Trophoblast cell (in vitro differentiated cells and primary cell): Measurements from ENCODE around the gene SLC25A27.

Experiments
- DNase-seq, 2 donors: peaks; one replicate each; pipeline ENCODE4 v3.0.0-alpha.2; 2016
- H2AFZ ChIP-seq: 2 replicates; pipeline ENCODE4 v1.6.1; 2013; ENCODE audit warnings: low read length, moderate library complexity, mild to moderate bottlenecking; ENCODE audit not compliant: insufficient read depth, poor library complexity
- H2AK5ac ChIP-seq: 2 replicates; pipeline ENCODE4 v1.6.1; 2013; ENCODE audit warnings: mild to moderate bottlenecking, low read length
- H2BK120ac ChIP-seq: 2 replicates; pipeline ENCODE4 v1.6.1; 2013; ENCODE audit warnings: low read length, mild to moderate bottlenecking, moderate library complexity; ENCODE audit not compliant: insufficient read depth, poor library complexity
- H2BK12ac ChIP-seq: 2 replicates; pipeline ENCODE4 v1.6.1; 2013; ENCODE audit warnings: mild to moderate bottlenecking, low read length, moderate library complexity
- H2BK5ac ChIP-seq: 2 replicates; pipeline ENCODE4 v1.6.1; 2013; ENCODE audit warnings: low read length, low read depth, moderate library complexity, mild to moderate bottlenecking; ENCODE audit not compliant: poor library complexity
- H3K14ac ChIP-seq: 2 replicates; pipeline ENCODE4 v1.6.1; 2013; ENCODE audit warnings: mild to moderate bottlenecking, low read length
- H3K18ac ChIP-seq: 2 replicates; pipeline ENCODE4 v1.6.1; 2013; ENCODE audit warnings: mild to moderate bottlenecking, low read length
- H3K23ac ChIP-seq: 2 replicates; pipeline ENCODE4 v1.6.1; 2013; ENCODE audit warnings: low read length
- H3K27ac ChIP-seq: 2 replicates; pipeline ENCODE4 v1.5.1; 2013; ENCODE audit warnings: low read depth, mild to moderate bottlenecking, inconsistent platforms, low read length, moderate library complexity
- H3K27me3 ChIP-seq: 2 replicates; pipeline ENCODE4 v1.6.1; 2013; ENCODE audit warnings: inconsistent platforms, mild to moderate bottlenecking, low read length, moderate library complexity; ENCODE audit not compliant: insufficient read depth
- H3K36me3 ChIP-seq, 2 experiments: 1 replicate in 1 of 2; 2 replicates in 1 of 2; pipeline ENCODE4 v1.6.1; 2013; ENCODE audit warnings: low read length in 2 of 2, mild to moderate bottlenecking in 2 of 2, moderate library complexity in 1 of 2; ENCODE audit not compliant: insufficient read depth in 2 of 2, control insufficient read depth in 1 of 2
- H3K4ac ChIP-seq: 2 replicates; pipeline ENCODE4 v1.6.1; 2013; ENCODE audit warnings: low read depth, mild to moderate bottlenecking, low read length, moderate library complexity
- H3K4me1 ChIP-seq, 2 experiments: 1 replicate in 1 of 2; 2 replicates in 1 of 2; pipeline ENCODE4 v1.6.1; 2013; ENCODE audit warnings: low read length in 2 of 2, mild to moderate bottlenecking in 2 of 2, moderate library complexity in 1 of 2; ENCODE audit not compliant: insufficient read depth in 2 of 2, control insufficient read depth in 1 of 2
- H3K4me2 ChIP-seq: 2 replicates; pipeline ENCODE4 v1.6.1; 2013; ENCODE audit warnings: inconsistent platforms, mild to moderate bottlenecking, low read length, moderate library complexity
- H3K4me3 ChIP-seq: 2 replicates; pipeline ENCODE4 v1.5.1; 2013; ENCODE audit warnings: mild to moderate bottlenecking, low read depth, low read length, inconsistent platforms
- H3K79me1 ChIP-seq: one replicate; pipeline ENCODE4 v1.6.1; 2013; ENCODE audit warnings: low read length
- H3K79me2 ChIP-seq: 2 replicates; pipeline ENCODE4 v1.6.1; 2013; ENCODE audit warnings: low read length, mild to moderate bottlenecking; ENCODE audit not compliant: control insufficient read depth, insufficient read depth, poor library complexity
- H3K9ac ChIP-seq: 2 replicates; pipeline ENCODE4 v1.6.1; 2013; ENCODE audit warnings: mild to moderate bottlenecking, low read length
- H3K9me3 ChIP-seq: 2 replicates; pipeline ENCODE4 v1.6.1; 2013; ENCODE audit warnings: low read depth, mild to moderate bottlenecking, control low read depth, inconsistent platforms, low read length; ENCODE audit not compliant: insufficient read depth
- H4K12ac ChIP-seq: 2 replicates; pipeline ENCODE4 v1.6.1; 2013; ENCODE audit warnings: low read depth, mild to moderate bottlenecking, low read length, moderate library complexity
- H4K8ac ChIP-seq: 2 replicates; pipeline ENCODE4 v1.6.1; 2013; ENCODE audit warnings: low read depth, mild to moderate bottlenecking, low read length, moderate library complexity
- H4K91ac ChIP-seq: one replicate; pipeline ENCODE4 v1.6.1; 2013; ENCODE audit warnings: low read depth, mild to moderate bottlenecking, low read length, moderate library complexity
- WGBS: extraction: QIAGEN DNeasy Blood & Tissue Kit; methylation state at CpG from one replicate; pipeline ENCODE4 v1.1.7; 2013; ENCODE audit warnings: missing lambda C conversion rate; ENCODE audit not compliant: insufficient read length, insufficient coverage; ENCODE audit errors: extremely low coverage; 5-methylcytosine and 5-hydroxymethylcytosine counted together

Gene SLC25A27

DNA sequence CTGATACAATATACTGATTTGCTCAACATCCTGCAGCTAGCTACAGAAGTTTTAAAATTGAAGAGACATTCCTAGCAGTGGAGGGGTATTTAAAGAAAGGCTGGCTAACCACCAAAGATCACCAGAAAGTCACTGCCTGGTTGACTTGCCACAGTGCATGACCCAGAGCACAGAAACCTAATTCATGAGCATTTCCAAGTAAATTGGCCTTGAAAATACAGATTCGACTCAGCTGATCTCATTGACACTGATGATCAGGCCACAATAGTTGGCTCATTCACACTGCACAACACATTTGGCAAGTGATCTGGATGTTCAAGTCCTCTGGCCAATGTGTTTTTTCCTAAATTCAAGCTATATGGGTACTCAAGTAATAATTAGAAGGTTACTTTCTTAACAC, 21.6 kb downstream of the SLC25A27 start:
- WGBS: no CpG with 5 or more reads among the region's 1 CpG

DNA sequence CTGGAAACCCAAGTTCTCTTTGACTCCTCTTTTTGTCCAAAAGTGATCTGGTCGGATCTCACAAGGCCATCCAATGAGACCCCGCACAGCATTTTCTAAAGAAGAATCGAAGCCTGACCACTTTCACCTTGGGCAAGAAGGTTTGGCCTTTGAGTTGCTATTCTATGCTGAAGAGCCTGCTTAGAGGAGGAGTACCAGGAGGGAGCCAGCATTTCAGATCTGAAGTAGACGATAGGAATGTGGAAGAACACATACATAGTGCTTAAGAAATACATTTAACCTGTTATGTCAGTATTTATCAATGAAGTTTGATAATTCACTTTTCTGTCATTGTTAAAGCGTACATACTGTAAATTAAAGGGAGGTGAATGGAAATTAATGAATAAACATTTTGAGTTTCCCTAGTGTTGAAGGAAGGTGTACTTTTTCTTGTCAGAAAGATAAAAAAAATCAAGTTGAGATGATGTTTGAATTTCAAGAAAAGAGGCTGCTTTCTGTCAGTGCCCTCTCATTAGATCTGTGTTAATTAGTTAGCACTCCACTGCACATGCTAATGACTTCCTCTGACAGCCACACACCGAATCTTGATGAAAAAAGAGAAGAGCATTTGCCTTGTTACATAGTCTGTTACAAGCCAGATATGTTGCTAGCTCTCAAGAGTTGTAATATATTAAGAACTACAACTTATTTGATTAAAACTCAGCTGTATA, 24.0 kb downstream of the SLC25A27 start:
- H3K23ac ChIP-seq: no peak overlapping the region
- no peaks in the 10 kb centered on the region for H3K4me1 ChIP-seq
- H3K14ac ChIP-seq: no peak overlapping the region
- no peak overlapping the region for H2AK5ac ChIP-seq
- no peak overlapping the region for H3K18ac ChIP-seq
- no peaks in the 10 kb centered on the region for H3K36me3 ChIP-seq
- no peak overlapping the region for H3K27ac ChIP-seq
- H2BK5ac ChIP-seq: no peak overlapping the region
- no peak overlapping the region for H3K4me3 ChIP-seq
- H3K27me3 ChIP-seq: no peaks in the 10 kb centered on the region
- no peak overlapping the region for H2AFZ ChIP-seq
- no peak overlapping the region for H3K4me2 ChIP-seq
- no peaks in the 10 kb centered on the region for H3K79me1 ChIP-seq
- no CpG with 5 or more reads among the region's 6 CpGs for WGBS
- H2BK12ac ChIP-seq: no peak overlapping the region
- peak; percentile 46 to 72 for DNase-seq
- H3K79me2 ChIP-seq: no peaks in the 10 kb centered on the region
- no peak overlapping the region for H3K4ac ChIP-seq
- no peak overlapping the region for H2BK120ac ChIP-seq
- H4K8ac ChIP-seq: no peak overlapping the region
- no peak overlapping the region for H3K9ac ChIP-seq
- H4K12ac ChIP-seq: no peak overlapping the region
- no peak overlapping the region for H4K91ac ChIP-seq
- no peaks in the 10 kb centered on the region for H3K9me3 ChIP-seq

More for the DNA sequence above, 21.6 kb downstream of the SLC25A27 start:
- Histone ChIP-seq H3K14ac (no peak overlapping the region), H2BK12ac (no peak overlapping the region), H3K4me2 (no peak overlapping the region), H3K36me3 (no peaks in the 10 kb centered on the region), H2AK5ac (no peak overlapping the region), H3K4ac (no peak overlapping the region), H3K4me1 (no peaks in the 10 kb centered on the region), H3K23ac (no peak overlapping the region), H4K12ac (no peak overlapping the region), H3K27me3 (no peaks in the 10 kb centered on the region), H4K91ac (no peak overlapping the region), H3K27ac (no peak overlapping the region), H2BK120ac (no peak overlapping the region), H3K79me1 (no peaks in the 10 kb centered on the region), H2AFZ (no peak overlapping the region), H4K8ac (no peak overlapping the region), H2BK5ac (no peak overlapping the region), H3K79me2 (no peaks in the 10 kb centered on the region), H3K4me3 (no peak overlapping the region), H3K9ac (no peak overlapping the region), H3K18ac (no peak overlapping the region), H3K9me3 (no peaks in the 10 kb centered on the region)
- DNase-seq: no peak

DNA sequence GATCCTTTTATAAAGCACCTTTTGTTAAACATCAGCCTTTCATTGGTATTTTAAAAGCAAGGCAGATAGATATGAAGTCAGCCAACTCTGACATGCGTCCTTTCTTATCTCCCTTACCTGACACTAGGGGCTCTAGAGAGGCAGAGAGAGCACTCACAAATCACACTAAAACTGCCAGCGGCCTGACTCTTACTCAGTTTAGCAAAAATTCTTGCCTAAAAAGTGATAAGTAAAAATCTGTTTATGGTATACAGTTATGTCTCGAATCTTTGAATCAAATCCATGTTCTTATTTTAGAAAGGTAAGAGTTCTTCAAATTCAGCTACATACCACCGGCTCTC, 24.5 kb downstream of the SLC25A27 start:
- peak in 1 of 2 donors; percentile 50 for DNase-seq
- no peak overlapping the region for H3K4me3 ChIP-seq
- no peak overlapping the region for H3K27ac ChIP-seq
- H3K9ac ChIP-seq: no peak overlapping the region
- no peak overlapping the region for H2BK12ac ChIP-seq
- H3K9me3 ChIP-seq: no peaks in the 10 kb centered on the region
- no peak overlapping the region for H3K14ac ChIP-seq
- no peak overlapping the region for H3K23ac ChIP-seq
- H3K79me1 ChIP-seq: no peaks in the 10 kb centered on the region
- H2AK5ac ChIP-seq: no peak overlapping the region
- H2BK5ac ChIP-seq: no peak overlapping the region
- H3K79me2 ChIP-seq: no peaks in the 10 kb centered on the region
- WGBS: no CpG with 5 or more reads among the region's 4 CpGs
- H3K4ac ChIP-seq: no peak overlapping the region
- H3K36me3 ChIP-seq: no peaks in the 10 kb centered on the region
- H3K18ac ChIP-seq: no peak overlapping the region
- H3K4me1 ChIP-seq: no peaks in the 10 kb centered on the region
- H2BK120ac ChIP-seq: no peak overlapping the region
- no peak overlapping the region for H2AFZ ChIP-seq
- H4K12ac ChIP-seq: no peak overlapping the region
- H4K8ac ChIP-seq: no peak overlapping the region
- no peaks in the 10 kb centered on the region for H3K27me3 ChIP-seq
- H4K91ac ChIP-seq: no peak overlapping the region
- H3K4me2 ChIP-seq: no peak overlapping the region

DNA sequence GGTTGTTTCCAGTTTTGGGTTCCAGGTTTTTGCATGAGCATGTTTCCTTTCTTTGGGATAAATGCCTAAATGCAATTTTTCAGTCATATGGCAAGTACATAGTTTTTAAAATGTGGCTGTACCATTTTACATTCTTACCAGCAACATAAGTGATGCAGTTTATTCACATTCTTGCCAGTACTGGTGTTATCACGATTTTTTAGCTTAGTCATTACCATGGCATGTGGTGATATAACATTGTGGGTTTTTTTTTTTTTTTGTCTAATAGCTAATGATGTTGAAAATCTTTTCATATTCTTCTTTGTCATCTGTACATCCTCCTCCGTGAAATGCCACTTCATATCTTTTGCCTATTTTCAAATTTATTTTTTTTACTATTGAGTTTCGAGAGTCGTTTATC, 32.0 kb downstream of the SLC25A27 start:
- H4K12ac ChIP-seq: no peak overlapping the region

More for the DNA sequence above, 32.0 kb downstream of the SLC25A27 start:
- no peak overlapping the region for H3K27ac ChIP-seq
- no peak overlapping the region for H3K18ac ChIP-seq
- no peaks in the 10 kb centered on the region for H3K9me3 ChIP-seq
- no peak overlapping the region for H4K8ac ChIP-seq
- H2BK12ac ChIP-seq: no peak overlapping the region
- H3K4ac ChIP-seq: no peak overlapping the region
- no peak overlapping the region for H3K14ac ChIP-seq
- no peaks in the 10 kb centered on the region for H3K4me1 ChIP-seq
- no peaks in the 10 kb centered on the region for H3K36me3 ChIP-seq
- no peak overlapping the region for H2BK120ac ChIP-seq
- no peak overlapping the region for H3K9ac ChIP-seq
- H2BK5ac ChIP-seq: no peak overlapping the region
- peak in 1 of 2 donors; percentile 70 for DNase-seq
- H3K4me2 ChIP-seq: no peak overlapping the region
- no peak overlapping the region for H3K4me3 ChIP-seq
- H3K23ac ChIP-seq: no peak overlapping the region
- H4K91ac ChIP-seq: no peak overlapping the region
- no CpG with 5 or more reads among the region's 4 CpGs for WGBS
- H3K27me3 ChIP-seq: no peaks in the 10 kb centered on the region
- no peaks in the 10 kb centered on the region for H3K79me2 ChIP-seq
- H2AK5ac ChIP-seq: no peak overlapping the region
- no peaks in the 10 kb centered on the region for H3K79me1 ChIP-seq
- no peak overlapping the region for H2AFZ ChIP-seq
